Heart left ventricle (tissue), 16 donors: ENCODE data around the gene STXBP3. TPM values are rescaled to one million over a fixed set of nuclear protein-coding genes. Genes with fewer than 3 reads are reported as not detected.

Experiments
- ATAC-seq, 4 donors: fragments of 200-7000 bp; cut with Tn5 transposase; one replicate each; pipeline ENCODE4 v1.9.1; 2020 to 2022; ENCODE audit warnings: moderate library complexity in 4 of 4, mild to moderate bottlenecking in 3 of 4, moderate number of reproducible peaks in 1 of 4
- DNase-seq, 5 donors: peaks; one replicate each; pipeline ENCODE4 v3.0.0-alpha.2; 2020
- H3K27ac ChIP-seq, 12 donors: fragments of 200-600 bp; sonication (generic) in 4 of 12; one replicate each; pipeline versions ENCODE4 v1.5.0 to v1.8.0; 2016 to 2022; ENCODE audit warnings: mild to moderate bottlenecking in 2 of 12
- H3K27me3 ChIP-seq, 9 donors: fragments of 200-600 bp; sonication (generic) in 2 of 9; one replicate each; pipeline versions ENCODE4 v1.5.1 to v1.8.0; 2016 to 2022; ENCODE audit warnings: mild to moderate bottlenecking in 3 of 9
- H3K36me3 ChIP-seq, 9 donors: fragments of 200-600 bp; sonication (generic) in 2 of 9; one replicate each; pipeline versions ENCODE4 v1.5.0 to v1.8.0; 2018 to 2022; ENCODE audit warnings: mild to moderate bottlenecking in 2 of 9
- H3K4me1 ChIP-seq, 12 donors: fragments of 200-600 bp; sonication (generic) in 4 of 12; one replicate each; pipeline versions ENCODE4 v1.5.0 to v1.8.0; 2016 to 2022; ENCODE audit warnings: mild to moderate bottlenecking in 3 of 12
- H3K4me3 ChIP-seq, 12 donors: fragments of 200-600 bp; sonication (generic) in 4 of 12; one replicate each; pipeline versions ENCODE4 v1.5.0 to v1.8.0; 2017 to 2022; ENCODE audit warnings: mild to moderate bottlenecking in 9 of 12, moderate library complexity in 4 of 12
- H3K9me3 ChIP-seq, 12 donors: fragments of 200-600 bp; sonication (generic) in 4 of 12; one replicate each; pipeline versions ENCODE4 v1.5.0 to v1.8.0; 2016 to 2022; ENCODE audit warnings: mild to moderate bottlenecking in 1 of 12
- CTCF ChIP-seq, 12 donors: fragments of 200-600 bp; sonication (generic) in 4 of 12; IDR thresholded peaks; one replicate each; pipeline versions ENCODE4 v1.5.0 to v1.8.0; 2018 to 2022; ENCODE audit warnings: antibody characterized with exemption in 12 of 12, mild to moderate bottlenecking in 5 of 12
- POLR2A ChIP-seq, 2 donors: fragments of 450-650 bp; IDR thresholded peaks; one replicate each; pipeline ENCODE4 v1.6.1; 2017; ENCODE audit warnings: antibody characterized with exemption in 2 of 2, mild to moderate bottlenecking in 2 of 2, moderate library complexity in 2 of 2
- WGBS, 4 donors: extraction: QIAGEN DNeasy Blood & Tissue Kit in 2 of 4; methylation state at CpG; one replicate each; pipeline versions ENCODE4 v1.1.5 to v1.1.7; 2013 to 2018; 5-methylcytosine and 5-hydroxymethylcytosine counted together
- intact Hi-C, 10 donors: fragments of 100-400 bp; cut with DNase I; formaldehyde crosslinking; loops; one replicate each; pipeline versions ENCODE4 v1.11.1 to v1.14.2; 2022
- polyA plus RNA-seq, 2 donors: library from polyadenylated mRNA; stranded (reverse); fragments of 200-250 nt; gene quantifications; one replicate each; pipeline ENCODE4 v1.2.3, GENCODE V29; 2013
- total RNA-seq, 9 donors: library from RNA; depleted of rRNA in 2 of 9; stranded (reverse); fragments of >200 nt in 2 of 9; fragmentation: NEBNext Ultra II Directional in 3 of 9; extraction: Animal tissue kit (Norgen Biotek cat#: 25700) in 3 of 9; gene quantifications; one replicate each; pipeline versions ENCODE4 v1.1.0 to v1.2.4, GENCODE V29; 2016 to 2023
- donor health status: ischemic (EF 13 %, LVEDD 7.1; RV severe dilation, severe dysfunction).
- donor health status: healthy with polysubstance abuse.
- donor health status: DM: no; HTN: yes; CAD: no.
- donor health status: DM: no; HTN: no; CAD: no.
- donor health status: ischemic (EF 25% LVEDD 6.9; RV normal size, moderate dysfunction).
- donor health status: ischemic (EF 25% LVEDD 5.7; RV mildly dilated, moderate dysfunction).
- donor health status: healthy.
- donor health status: DM: yes; HTN: yes; CAD: no.
- donor health status: ischemic (EF 35%, LVEDD 5.7; RV mildly dilated, moderate dysfunction).
- donor health status: nonischemic (EF 11% LVEDD 7.7; RV severe dilation, severe dysfunction).
- donor health status: DM: yes; HTN: yes; CAD: no.
- donor health status: PGD.
- donor health status: ischemic (EF 29% LVEDD 5.4; RV normal size, mild dysfunction).
- donor health status: nonischemic (EF 23%, LVEDD 6.1; RV moderate dilation, normal function).

STXBP3 gene
- total and polyA plus RNA-seq, 11 donors = 19.2 to 42.7 (median 26.1) TPM

DNA sequence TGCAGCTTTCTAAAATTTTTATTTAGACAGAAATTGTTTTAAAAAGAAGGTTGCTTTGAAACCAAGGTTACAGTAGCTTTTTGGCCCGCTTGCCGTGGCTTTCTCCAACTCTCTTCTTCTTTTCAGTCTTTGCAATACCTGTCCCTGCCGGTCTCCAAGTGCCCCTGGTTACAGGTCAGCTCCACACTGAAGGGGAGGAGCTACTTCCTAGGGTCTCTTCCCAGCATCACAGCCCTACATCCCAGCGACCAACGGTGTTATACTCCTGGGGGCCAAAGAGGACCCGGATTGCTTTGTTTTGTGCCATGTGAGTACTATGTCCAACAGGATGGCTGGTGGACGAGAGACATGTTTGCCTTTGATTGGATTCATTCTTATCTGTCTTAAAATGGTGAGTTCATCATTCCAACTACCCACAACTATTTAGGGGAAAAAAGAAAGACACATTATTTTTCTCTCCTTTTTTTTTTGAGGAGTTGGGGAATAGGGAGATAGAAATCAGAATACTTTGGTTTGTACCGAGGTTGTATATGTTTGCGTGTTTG, 33.8 kb upstream of the STXBP3 start, which contains the start of gene FNDC7:
Gene FNDC7 (plus strand): TSS at position 303 of the 545 bp plus-strand sequence. CDS start 26 bp downstream, at position 329.
- DNase-seq (no peak), ATAC-seq (no peak)
- Histone ChIP-seq H3K27ac (no peak within 1 kb of the TSS), H3K4me1 (peaks cover 0 to 7% (median 0%) of the 10 kb centered on the region in 12 donors), H3K4me3 (no peak within 1 kb of the TSS), H3K9me3 (no peaks in the 10 kb centered on the region), H3K36me3 (no peaks in the 10 kb centered on the region), H3K27me3 (peaks cover 0 to 5% (median 0%) of the 10 kb centered on the region in 9 donors)
- intact Hi-C loops = no loop called here
- TF ChIP-seq CTCF (IDR thresholded peaks at IDR 0.05) (no peak), POLR2A (IDR thresholded peaks at IDR 0.05) (no peak)
- 52 to 56% (median 55%) methylated on average over 9 of the region's 9 CpGs for WGBS, 4 donors

DNA sequence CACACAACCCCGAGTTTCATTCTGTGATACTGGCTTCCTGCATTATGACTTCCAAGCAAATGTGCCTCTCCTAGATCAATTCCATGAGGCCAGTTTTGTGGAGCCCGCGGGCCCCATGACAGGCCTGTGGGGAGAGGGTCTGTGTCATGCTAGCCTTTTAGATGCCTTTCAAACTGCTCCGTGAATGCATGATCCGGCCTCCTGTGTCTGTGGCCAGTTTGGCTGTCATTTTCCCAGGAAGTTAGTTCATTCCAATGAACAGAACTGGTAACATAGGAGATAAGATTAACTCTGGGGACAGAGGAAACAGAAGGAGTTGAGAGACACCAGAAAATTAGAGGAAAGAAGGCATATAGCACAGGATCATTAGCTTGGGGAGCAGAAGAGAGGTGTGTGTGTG, 30.5 kb upstream of the STXBP3 start:
- H3K36me3 ChIP-seq = no peaks in the 10 kb centered on the region
- H3K27me3 ChIP-seq = peaks cover 0 to 5% (median 0%) of the 10 kb centered on the region in 9 donors
- H3K27ac ChIP-seq = no peak overlapping the region
- no peak overlapping the region for H3K4me3 ChIP-seq
- intact Hi-C loops = loop anchor here in 1 of 10 donors (2.0 kb wide), 1 partner anchor 21 kb away; no protein-coding TSS in a partner anchor
- ATAC-seq = no peak
- H3K4me1 ChIP-seq = peaks cover 0 to 16% (median 3%) of the 10 kb centered on the region in 12 donors
- TF ChIP-seq POLR2A (IDR thresholded peaks at IDR 0.05) = no peak
- 47 to 63% (median 52%) methylated on average over 5 of the region's 5 CpGs for WGBS, 4 donors
- no peak for DNase-seq
- no peaks in the 10 kb centered on the region for H3K9me3 ChIP-seq

DNA sequence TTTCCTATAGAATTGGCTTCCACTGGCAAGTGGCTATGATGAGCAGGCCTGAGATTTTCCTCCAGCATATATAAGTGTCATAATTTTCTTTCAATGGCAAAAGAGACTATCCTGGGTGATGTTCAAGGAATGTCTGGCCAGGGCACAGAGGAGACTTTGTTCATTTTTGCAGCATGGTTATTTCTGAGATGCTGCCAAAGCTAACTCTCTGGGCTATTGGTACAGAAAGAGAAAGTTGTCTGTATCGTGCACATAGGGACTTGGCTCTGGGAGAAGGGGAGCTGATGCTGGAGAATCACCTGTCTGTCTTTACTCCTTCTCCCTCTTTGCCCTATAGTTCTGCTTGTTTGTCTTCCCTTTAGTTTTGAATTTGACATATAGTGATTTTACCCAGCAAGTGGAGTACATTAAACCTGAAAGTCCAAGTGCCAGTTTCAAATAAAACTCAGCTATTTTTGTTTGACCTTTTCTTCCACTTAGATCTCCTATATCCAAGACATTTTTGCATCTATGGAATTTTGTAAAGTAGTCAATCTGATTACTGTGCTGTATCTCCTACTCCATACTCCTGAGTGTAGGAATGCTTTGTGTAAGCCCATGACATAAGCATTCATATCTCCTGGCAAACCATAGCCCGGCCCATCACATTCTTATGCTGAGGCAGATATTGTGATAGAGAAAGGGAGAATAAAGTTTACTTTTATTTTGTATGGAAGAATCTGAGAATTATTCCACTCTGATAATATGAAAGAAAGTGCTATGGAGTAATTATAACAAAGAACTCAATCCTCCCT, 29.8 kb upstream of the STXBP3 start:
- Histone ChIP-seq H3K27ac (no peak overlapping the region), H3K4me3 (no peak overlapping the region), H3K36me3 (no peaks in the 10 kb centered on the region), H3K4me1 (peaks cover 0 to 16% (median 3%) of the 10 kb centered on the region in 12 donors), H3K27me3 (peaks cover 0 to 5% (median 0%) of the 10 kb centered on the region in 9 donors), H3K9me3 (no peaks in the 10 kb centered on the region)
- 61 to 75% (median 67%) methylated on average over 2 of the region's 2 CpGs for WGBS, 4 donors
- DNase-seq = no peak
- TF ChIP-seq CTCF (IDR thresholded peaks at IDR 0.05) (no peak), POLR2A (IDR thresholded peaks at IDR 0.05) (no peak)
- ATAC-seq = no peak
- intact Hi-C loops = no loop called here

- H3K27ac ChIP-seq = no peak overlapping the region
- H3K27me3 ChIP-seq = peaks cover 0 to 4% (median 0%) of the 10 kb centered on the region in 9 donors
- no peaks in the 10 kb centered on the region for H3K36me3 ChIP-seq
- DNase-seq (no peak), ATAC-seq (no peak)
- WGBS, 4 donors = 87 to 96% (median 93%) methylated on average over 6 to 9 of the region's 9 CpGs
- peaks cover 0 to 16% (median 3%) of the 10 kb centered on the region in 12 donors for H3K4me1 ChIP-seq
- no peak for TF ChIP-seq CTCF (IDR thresholded peaks at IDR 0.05)
- TF ChIP-seq POLR2A (IDR thresholded peaks at IDR 0.05) = no peak
- no peaks in the 10 kb centered on the region for H3K9me3 ChIP-seq
- intact Hi-C loops = no loop called here
- no peak overlapping the region for H3K4me3 ChIP-seq
These were observed 28.6 kb upstream of the STXBP3 start for GRCh38 chr1:108717774-108718316.
